ENCODE data around the gene RASA3. TPM values are rescaled to one million over a fixed set of nuclear protein-coding genes. Genes with fewer than 3 reads are reported as not detected.

RASA3 gene
- total and polyA plus RNA-seq, 9 of the 15 experiments (the other 6 are each of a cell fraction or from before 2014, with no cell fraction given) = 0.72 to 25.3 (median 14.4) TPM

DNA sequence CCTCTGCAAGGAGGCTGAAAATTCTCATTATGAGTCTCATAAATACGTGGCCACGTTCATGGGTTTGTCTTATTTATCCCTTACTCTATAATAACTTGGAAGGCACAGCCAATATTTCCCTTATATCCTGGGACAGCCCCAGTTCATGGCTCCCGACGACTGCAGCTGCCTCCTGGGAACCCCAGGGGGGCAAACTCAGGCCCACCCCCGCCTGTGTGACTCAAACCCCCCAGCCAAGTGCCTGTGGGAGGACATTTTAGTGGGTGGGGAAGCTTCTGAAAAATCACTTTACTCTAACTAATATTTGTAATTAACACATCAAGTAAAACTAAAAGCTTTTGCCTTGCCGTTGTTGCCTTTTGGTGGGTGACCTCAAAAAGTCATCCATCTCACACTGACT, 14.3 kb downstream of the RASA3 start:
- no peaks in the 10 kb centered on the region for H3K27me3 ChIP-seq (ENCODE audit: control insufficient read depth in 2 of 2, insufficient read depth in 2 of 2, low read length in 2 of 2)
- H3K4me3 ChIP-seq = no peak overlapping the region
- no peak overlapping the region for H2AFZ ChIP-seq (ENCODE audit: low read depth, low read length)
- peaks cover 3% of the 10 kb centered on the region for H3K9me1 ChIP-seq (ENCODE audit: control insufficient read depth, insufficient read depth, low read length)
- no peak for ATAC-seq
- in situ Hi-C loops (cut with MboI) = no loop called here
- WGBS (ENCODE audit: insufficient coverage, low coverage, missing lambda C conversion rate) = 81% methylated on average over 3 of the region's 6 CpGs
- no peaks in the 10 kb centered on the region for H3K9me3 ChIP-seq (replicated peaks; ENCODE audit: control insufficient read depth, insufficient read depth, low read depth, low read length)
- BruUV-seq (replicated peaks) = no TSS peak
- H3K4me1 ChIP-seq (replicated peaks in 1 of 2; ENCODE audit: control insufficient read depth in 2 of 2, insufficient read depth in 2 of 2, low read length in 2 of 2) = peaks cover 20 to 50% of the 10 kb centered on the region in 2 experiments
- TF ChIP-seq RCOR1 (IDR thresholded peaks at IDR 0.05; ENCODE audit: borderline replicate concordance in 1 of 2, low read depth in 2 of 2, low read length in 2 of 2) (no peak), TAF15 (IDR thresholded peaks at IDR 0.05; ENCODE audit: low read depth, low read length) (no peak), JUN (IDR thresholded peaks at IDR 0.05; ENCODE audit: borderline replicate concordance, low read depth, low read length) (no peak), JUN (CRISPR knock-in tag; IDR thresholded peaks at IDR 0.05; ENCODE audit: borderline replicate concordance) (no peak), IRF2 (CRISPR knock-in tag; IDR thresholded peaks at IDR 0.05) (no peak), RHOXF2B (CRISPR knock-in tag; conservative IDR thresholded peaks at IDR 0.05) (no peak), MEIS2 (IDR thresholded peaks at IDR 0.05; ENCODE audit: partially characterized antibody) (no peak), TCF7 (IDR thresholded peaks at IDR 0.05; ENCODE audit: borderline replicate concordance) (no peak), NR2C1 (IDR thresholded peaks at IDR 0.05) (no peak), NR2C1 (tag; IDR thresholded peaks at IDR 0.05) (no peak)
- TF ChIP-seq, protein P1, sequence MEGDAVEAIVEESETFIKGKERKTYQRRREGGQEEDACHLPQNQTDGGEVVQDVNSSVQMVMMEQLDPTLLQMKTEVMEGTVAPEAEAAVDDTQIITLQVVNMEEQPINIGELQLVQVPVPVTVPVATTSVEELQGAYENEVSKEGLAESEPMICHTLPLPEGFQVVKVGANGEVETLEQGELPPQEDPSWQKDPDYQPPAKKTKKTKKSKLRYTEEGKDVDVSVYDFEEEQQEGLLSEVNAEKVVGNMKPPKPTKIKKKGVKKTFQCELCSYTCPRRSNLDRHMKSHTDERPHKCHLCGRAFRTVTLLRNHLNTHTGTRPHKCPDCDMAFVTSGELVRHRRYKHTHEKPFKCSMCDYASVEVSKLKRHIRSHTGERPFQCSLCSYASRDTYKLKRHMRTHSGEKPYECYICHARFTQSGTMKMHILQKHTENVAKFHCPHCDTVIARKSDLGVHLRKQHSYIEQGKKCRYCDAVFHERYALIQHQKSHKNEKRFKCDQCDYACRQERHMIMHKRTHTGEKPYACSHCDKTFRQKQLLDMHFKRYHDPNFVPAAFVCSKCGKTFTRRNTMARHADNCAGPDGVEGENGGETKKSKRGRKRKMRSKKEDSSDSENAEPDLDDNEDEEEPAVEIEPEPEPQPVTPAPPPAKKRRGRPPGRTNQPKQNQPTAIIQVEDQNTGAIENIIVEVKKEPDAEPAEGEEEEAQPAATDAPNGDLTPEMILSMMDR (IDR thresholded peaks at IDR 0.05 in 2 of 3, conservative IDR thresholded peaks at IDR 0.05 in 1 of 3; ENCODE audit: insufficient read depth in 2 of 3, low read depth in 1 of 3, low read length in 3 of 3) = no peak
- TF ChIP-seq, protein P2, sequence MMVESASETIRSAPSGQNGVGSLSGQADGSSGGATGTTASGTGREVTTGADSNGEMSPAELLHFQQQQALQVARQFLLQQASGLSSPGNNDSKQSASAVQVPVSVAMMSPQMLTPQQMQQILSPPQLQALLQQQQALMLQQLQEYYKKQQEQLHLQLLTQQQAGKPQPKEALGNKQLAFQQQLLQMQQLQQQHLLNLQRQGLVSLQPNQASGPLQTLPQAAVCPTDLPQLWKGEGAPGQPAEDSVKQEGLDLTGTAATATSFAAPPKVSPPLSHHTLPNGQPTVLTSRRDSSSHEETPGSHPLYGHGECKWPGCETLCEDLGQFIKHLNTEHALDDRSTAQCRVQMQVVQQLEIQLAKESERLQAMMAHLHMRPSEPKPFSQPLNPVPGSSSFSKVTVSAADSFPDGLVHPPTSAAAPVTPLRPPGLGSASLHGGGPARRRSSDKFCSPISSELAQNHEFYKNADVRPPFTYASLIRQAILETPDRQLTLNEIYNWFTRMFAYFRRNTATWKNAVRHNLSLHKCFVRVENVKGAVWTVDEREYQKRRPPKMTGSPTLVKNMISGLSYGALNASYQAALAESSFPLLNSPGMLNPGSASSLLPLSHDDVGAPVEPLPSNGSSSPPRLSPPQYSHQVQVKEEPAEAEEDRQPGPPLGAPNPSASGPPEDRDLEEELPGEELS (CRISPR knock-in tag; IDR thresholded peaks at IDR 0.05; ENCODE audit: borderline replicate concordance) = no peak
- TF ChIP-seq, protein P3, sequence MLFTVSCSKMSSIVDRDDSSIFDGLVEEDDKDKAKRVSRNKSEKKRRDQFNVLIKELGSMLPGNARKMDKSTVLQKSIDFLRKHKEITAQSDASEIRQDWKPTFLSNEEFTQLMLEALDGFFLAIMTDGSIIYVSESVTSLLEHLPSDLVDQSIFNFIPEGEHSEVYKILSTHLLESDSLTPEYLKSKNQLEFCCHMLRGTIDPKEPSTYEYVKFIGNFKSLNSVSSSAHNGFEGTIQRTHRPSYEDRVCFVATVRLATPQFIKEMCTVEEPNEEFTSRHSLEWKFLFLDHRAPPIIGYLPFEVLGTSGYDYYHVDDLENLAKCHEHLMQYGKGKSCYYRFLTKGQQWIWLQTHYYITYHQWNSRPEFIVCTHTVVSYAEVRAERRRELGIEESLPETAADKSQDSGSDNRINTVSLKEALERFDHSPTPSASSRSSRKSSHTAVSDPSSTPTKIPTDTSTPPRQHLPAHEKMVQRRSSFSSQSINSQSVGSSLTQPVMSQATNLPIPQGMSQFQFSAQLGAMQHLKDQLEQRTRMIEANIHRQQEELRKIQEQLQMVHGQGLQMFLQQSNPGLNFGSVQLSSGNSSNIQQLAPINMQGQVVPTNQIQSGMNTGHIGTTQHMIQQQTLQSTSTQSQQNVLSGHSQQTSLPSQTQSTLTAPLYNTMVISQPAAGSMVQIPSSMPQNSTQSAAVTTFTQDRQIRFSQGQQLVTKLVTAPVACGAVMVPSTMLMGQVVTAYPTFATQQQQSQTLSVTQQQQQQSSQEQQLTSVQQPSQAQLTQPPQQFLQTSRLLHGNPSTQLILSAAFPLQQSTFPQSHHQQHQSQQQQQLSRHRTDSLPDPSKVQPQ (CRISPR knock-in tag; IDR thresholded peaks at IDR 0.05; ENCODE audit: borderline replicate concordance) = no peak
- TF ChIP-seq, protein P4, sequence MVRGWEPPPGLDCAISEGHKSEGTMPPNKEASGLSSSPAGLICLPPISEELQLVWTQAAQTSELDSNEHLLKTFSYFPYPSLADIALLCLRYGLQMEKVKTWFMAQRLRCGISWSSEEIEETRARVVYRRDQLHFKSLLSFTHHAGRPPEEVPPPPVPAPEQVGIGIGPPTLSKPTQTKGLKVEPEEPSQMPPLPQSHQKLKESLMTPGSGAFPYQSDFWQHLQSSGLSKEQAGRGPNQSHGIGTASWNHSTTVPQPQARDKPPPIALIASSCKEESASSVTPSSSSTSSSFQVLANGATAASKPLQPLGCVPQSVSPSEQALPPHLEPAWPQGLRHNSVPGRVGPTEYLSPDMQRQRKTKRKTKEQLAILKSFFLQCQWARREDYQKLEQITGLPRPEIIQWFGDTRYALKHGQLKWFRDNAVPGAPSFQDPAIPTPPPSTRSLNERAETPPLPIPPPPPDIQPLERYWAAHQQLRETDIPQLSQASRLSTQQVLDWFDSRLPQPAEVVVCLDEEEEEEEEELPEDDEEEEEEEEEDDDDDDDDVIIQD (CRISPR knock-in tag; IDR thresholded peaks at IDR 0.05) = no peak
- ChIA-PET CTCF (ENCODE audit: low intra/inter-chr PET ratio) (no interaction called here), POLR2A (no interaction called here)
- H3K27ac ChIP-seq (ENCODE audit: extremely low read depth, low read depth, low read length) = no peak overlapping the region
- peaks cover 9% of the 10 kb centered on the region; the same call in 1 of the 3 replicates for H3K36me3 ChIP-seq (ENCODE audit: control insufficient read depth, insufficient read depth, low read length)
- no peak for FAIRE-seq
- H3K79me2 ChIP-seq (ENCODE audit: control insufficient read depth, insufficient read depth, low read length) = peaks cover 55% of the 10 kb centered on the region
- no peak for DNase-seq (ENCODE audit: extremely low read depth in 1 of 4, low spot score in 3 of 4)
- no peak overlapping the region for H3K9ac ChIP-seq (ENCODE audit: insufficient read depth in 1 of 2, low read depth in 2 of 2, low read length in 2 of 2)
- 0 out of 2 replicates have a peak, but pooled peaks cover 4% of the 10 kb centered on the region for H4K20me1 ChIP-seq (replicated peaks; ENCODE audit: control insufficient read depth, insufficient read depth, low read length)
- no peak overlapping the region for H3K4me2 ChIP-seq (ENCODE audit: insufficient read depth, low read length)
- intact Hi-C loops (cut with micrococcal nuclease) = no loop called here

Measured in K562 (cell line).